ENCODE data around the gene RPS6KA3.

GRCh38 chrX:20129547-20129946 lies 137.2 kb downstream of the RPS6KA3 start:
- TF ChIP-seq TEAD4 (IDR thresholded peaks at IDR 0.05) (no peak), MAX (IDR thresholded peaks at IDR 0.05) (no peak), YY1 (IDR thresholded peaks at IDR 0.05; ENCODE audit: low read depth) (no peak)
